Muscle of arm (tissue), 12 donors: ENCODE data around the gene CERS2. TPM values are rescaled to one million over a fixed set of nuclear protein-coding genes. Genes with fewer than 3 reads are reported as not detected.
A peak's percentile ranks its signal among the peaks of the same experiment; 100 is the strongest.
"Not testable (repeated sequence)": the region's sequence is repeated elsewhere in the genome, so short reads cannot be mapped to it uniquely, and the experiment has no call there.

Source experiments
- DNase-seq: peaks from one replicate; pipeline ENCODE4 v3.0.0-alpha.2; 2013
- polyA plus RNA-seq, 12 donors: library from polyadenylated mRNA; unstranded; fragments of 120-200 nt; gene quantifications; one replicate each; pipeline ENCODE4 v1.2.1, GENCODE V29; 2013; ENCODE audit not compliant: insufficient read length in 12 of 12

CERS2 gene
- polyA plus RNA-seq, 12 donors: 69.5 to 112 (median 78.8) TPM; not detected in 1

- DNase-seq: no peak
Measured at GRCh38 chr1:150971583-150972416, 2.8 kb downstream of the CERS2 start.

GRCh38 chr1:150970808-150971582 is 3.6 kb downstream of the CERS2 start:
- no peak for DNase-seq

DNA sequence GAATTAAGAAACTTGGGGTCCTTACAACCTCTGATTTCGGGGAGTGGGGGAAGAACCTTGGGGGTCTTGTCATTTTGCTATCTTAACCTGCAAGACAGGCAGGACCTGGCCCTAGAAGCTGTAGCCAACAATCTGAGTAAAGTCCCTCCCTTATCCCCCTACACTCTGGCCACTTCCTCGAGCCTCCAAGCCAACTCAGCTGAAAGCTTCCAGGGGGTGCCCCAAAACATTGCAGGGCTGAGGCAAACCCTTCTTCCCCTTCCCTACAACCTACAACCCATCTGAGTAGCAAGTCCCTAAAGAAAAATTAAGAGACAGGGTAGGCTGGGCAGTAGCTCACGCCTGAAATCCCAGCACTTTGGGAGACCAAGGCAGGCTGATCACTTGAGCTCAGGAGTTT is 5.0 kb downstream of the CERS2 start:
- no peak for DNase-seq

DNA sequence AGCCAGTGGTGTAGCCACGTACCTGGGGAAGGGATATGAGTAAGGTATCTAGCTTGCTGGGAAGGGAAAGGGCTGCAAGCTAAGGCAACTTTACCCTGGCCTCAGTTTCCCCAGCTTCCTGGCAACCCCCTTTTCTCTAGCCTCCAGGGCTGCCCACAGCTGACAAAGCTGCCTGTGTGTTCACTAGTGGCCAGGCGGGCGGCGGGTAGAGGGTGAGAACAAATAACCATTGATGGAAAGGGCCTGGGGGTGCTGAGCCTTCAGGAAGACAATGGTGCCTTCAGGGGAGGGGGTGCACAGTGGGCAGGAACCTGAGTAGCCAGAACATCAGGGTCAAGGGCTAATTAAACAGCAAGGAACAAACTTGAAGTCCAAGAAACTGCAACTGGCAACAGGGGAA is 6.1 kb downstream of the CERS2 start:
- no peak for DNase-seq

- DNase-seq: no peak
Measured at GRCh38 chr1:150967936-150968335, 6.7 kb downstream of the CERS2 start.

DNA sequence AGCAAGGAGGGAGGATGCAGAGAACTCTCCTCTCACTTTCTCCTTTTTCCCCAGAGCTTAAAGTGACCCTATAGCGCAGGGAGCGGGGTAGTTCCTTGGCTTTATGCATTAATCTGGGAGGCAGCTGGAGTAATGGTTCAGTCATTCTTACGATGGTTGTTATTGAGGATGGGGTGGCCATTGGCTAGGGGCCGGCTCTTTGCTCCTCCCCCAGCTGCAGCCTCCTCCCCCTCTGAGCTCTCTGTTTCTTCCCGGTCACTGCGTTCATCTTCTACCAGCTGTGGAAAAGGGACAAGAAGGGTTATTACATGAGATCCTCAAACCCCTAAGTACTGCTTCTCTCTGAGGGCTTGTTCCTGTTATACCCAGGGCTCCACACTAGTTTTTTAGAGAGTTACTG is 8.6 kb downstream of the CERS2 start:
- DNase-seq: no peak

DNA sequence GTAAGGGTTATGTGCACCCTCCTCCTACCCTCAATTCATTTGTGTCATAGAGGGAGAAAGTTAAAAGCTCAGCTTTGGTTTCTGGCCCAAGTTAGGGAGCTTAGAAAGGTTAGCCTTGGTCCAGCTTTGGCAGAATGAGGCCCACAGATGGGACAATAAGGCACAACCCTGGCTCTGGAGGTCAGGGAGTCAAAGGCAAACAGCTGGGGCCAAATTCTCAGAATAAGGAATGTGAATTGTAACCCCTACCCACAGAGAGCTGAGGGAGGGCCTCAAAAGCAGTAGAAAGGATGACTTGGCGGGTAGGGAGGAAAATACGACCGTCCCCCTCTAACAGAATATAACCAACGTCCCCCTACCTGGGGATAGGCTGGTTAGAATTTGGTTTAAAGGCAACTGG is 9.0 kb downstream of the CERS2 start:
- DNase-seq: no peak

DNA sequence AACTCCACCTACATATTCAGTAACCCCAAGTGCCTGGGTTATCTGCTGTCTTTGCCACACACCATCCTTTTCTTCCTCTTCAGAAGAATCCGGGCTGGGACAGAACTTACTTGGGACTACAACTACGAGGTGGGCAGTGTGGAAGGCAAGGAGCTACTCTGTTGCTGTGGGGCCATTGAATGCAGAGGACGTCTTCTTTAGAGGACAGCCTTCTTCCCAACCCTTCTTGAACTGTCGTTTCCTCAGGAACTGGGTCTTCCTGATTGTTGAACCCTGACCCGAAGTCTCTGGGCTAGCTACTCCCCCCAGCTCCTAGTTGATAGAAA is 10.5 kb downstream of the CERS2 start:
- no peak for DNase-seq

- no peak for DNase-seq
Measured at GRCh38 chr1:150963321-150964163, 11.1 kb downstream of the CERS2 start.

- no peak for DNase-seq
Measured at GRCh38 chr1:150961756-150962155, 12.9 kb downstream of the CERS2 start.

GRCh38 chr1:150960646-150961045 is 14.0 kb downstream of the CERS2 start:
- no peak for DNase-seq

- no peak for DNase-seq
Measured at GRCh38 chr1:150957666-150958065, 17.0 kb downstream of the CERS2 start.

- no peak for DNase-seq
Measured at GRCh38 chr1:150955280-150955679, 19.4 kb downstream of the CERS2 start.

DNA sequence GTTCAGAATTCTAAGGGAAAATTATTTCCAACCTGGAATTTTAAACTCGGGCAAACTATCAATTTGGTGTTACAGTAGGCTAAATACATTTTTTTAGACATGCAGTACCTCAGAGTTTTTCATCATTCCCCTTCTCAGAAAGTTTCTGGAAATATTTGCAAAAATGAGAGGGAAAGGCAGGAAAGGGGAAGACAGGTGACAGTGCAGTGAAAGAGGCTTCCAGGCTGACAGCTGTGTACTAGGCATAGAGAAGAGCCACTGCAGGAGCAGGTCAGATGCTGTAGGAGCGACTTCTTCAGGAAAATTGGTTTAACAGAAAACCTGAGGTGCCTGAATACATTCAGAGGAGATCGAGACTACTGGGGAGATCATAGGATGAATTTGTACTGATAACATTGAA is 19.9 kb downstream of the CERS2 start:
- DNase-seq: no peak

DNA sequence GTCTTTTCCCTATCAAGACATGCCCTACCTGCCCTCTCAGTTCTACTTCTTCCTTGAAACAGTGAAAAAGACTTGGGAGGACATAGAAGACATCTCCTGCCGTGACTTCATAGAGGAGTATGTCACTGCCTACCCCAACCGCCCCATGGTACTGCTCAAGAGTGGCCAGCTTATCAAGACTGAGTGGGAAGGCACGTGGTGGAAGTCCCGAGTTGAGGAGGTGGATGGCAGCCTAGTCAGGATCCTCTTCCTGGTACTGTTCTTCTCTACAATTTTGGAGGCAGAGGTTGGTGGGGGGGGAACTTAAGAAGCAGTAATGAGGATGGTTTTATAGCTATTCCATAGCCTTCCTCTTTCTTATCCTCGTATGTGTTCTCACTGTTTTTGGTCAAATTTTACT is 29.8 kb downstream of the CERS2 start:
- DNase-seq: no peak

GRCh38 chr1:150931773-150932172 is 42.9 kb downstream of the CERS2 start:
- DNase-seq: no peak

DNA sequence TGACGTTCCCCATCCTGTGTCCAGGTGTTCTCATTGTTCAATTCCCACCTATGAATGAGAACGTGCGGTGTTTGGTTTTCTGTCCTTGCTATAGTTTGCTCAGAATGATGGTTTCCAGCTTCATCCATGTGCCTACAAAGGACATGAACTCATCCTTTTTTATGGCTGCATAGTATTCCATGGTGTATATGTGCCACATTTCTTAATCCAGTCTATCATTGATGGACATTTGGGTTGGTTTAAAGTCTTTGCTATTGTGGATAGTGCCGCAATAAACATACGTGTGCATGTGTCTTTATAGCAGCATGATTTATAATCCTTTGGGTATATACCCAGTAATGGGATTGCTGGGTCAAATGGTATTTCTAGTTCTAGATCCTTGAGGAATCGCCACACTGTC is 45.9 kb downstream of the CERS2 start:
- DNase-seq: not testable (repeated sequence)

GRCh38 chr1:150928286-150928685 is 46.3 kb downstream of the CERS2 start:
- no peak for DNase-seq

DNA sequence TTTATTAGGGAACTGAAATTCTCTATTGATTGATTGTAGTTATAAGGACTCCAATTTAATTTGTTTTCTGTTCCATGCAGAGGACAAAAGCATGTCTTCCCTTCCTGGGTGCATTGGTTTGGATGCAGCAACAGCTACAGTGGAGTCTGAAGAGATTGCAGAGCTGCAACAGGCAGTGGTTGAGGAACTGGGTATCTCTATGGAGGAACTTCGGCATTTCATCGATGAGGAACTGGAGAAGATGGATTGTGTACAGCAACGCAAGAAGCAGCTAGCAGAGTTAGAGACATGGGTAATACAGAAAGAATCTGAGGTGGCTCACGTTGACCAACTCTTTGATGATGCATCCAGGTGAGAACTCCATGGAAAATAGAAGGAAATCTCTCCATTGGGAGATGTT is 47.0 kb downstream of the CERS2 start:
- DNase-seq: no peak

- peak; percentile 96 for DNase-seq
Measured at GRCh38 chr1:150926097-150926741, 48.4 kb downstream of the CERS2 start, which contains the start of gene SETDB1. Gene SETDB1, plus strand, starts transcription at chr1:150926363. Its CDS starts 1,352 bp downstream, at chr1:150927715.

- no peak for DNase-seq
Measured at GRCh38 chr1:150925080-150925479, 49.6 kb downstream of the CERS2 start.

DNA sequence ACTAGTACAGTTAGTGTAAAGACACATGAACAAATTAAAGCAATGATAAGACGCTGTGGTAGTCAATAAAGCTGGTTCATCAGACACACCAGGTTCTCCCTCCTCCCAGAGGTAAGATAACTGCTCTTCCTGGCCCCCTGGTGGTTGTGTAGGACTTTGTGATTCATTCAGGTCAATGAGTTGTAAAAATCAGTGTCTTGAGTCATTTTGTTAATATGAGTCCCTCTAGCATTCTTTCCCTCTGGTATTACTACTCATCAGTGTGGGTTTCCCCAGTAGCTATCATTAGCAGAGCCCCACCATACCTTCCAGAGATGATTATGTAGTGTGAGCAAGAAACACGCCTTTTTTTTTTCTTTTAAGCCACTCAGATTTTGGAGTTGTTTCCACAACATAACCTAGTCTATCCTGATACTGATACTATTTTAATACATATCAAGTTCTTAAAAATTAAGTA is 52.1 kb downstream of the CERS2 start:
- DNase-seq: peak; percentile 39
